Skeletal muscle satellite cell (primary cell): Measurements from ENCODE around the gene CRYGC.
"Not testable (repeated sequence)": the region's sequence is repeated elsewhere in the genome, so short reads cannot be mapped to it uniquely, and the experiment has no call there.

Experiments
- H3K27me3 ChIP-seq: 2 replicates; pipeline ENCODE4 v1.7.0; 2013; ENCODE audit warnings: low read length; ENCODE audit not compliant: control insufficient read depth, insufficient read depth
- H3K36me3 ChIP-seq: 2 replicates; pipeline ENCODE4 v1.7.0; 2013; ENCODE audit warnings: mild to moderate bottlenecking, control low read depth, low read length; ENCODE audit not compliant: insufficient read depth
- H3K4me1 ChIP-seq: 2 replicates; pipeline ENCODE4 v1.7.0; 2013; ENCODE audit warnings: low read length; ENCODE audit not compliant: control insufficient read depth, insufficient read depth
- H3K4me2 ChIP-seq: 2 replicates; pipeline ENCODE4 v1.7.0; 2013; ENCODE audit warnings: mild to moderate bottlenecking, low read length
- H3K4me3 ChIP-seq: 2 replicates; pipeline ENCODE4 v1.7.0; 2013; ENCODE audit warnings: low read length
- H3K9ac ChIP-seq: 2 replicates; pipeline ENCODE4 v1.7.0; 2013; ENCODE audit warnings: mild to moderate bottlenecking, low read depth, low read length, moderate library complexity
- H3K9me3 ChIP-seq: replicated peaks from 2 replicates; pipeline ENCODE4 v1.7.0; 2013; ENCODE audit warnings: mild to moderate bottlenecking, control low read depth, low read length

Gene CRYGC

DNA sequence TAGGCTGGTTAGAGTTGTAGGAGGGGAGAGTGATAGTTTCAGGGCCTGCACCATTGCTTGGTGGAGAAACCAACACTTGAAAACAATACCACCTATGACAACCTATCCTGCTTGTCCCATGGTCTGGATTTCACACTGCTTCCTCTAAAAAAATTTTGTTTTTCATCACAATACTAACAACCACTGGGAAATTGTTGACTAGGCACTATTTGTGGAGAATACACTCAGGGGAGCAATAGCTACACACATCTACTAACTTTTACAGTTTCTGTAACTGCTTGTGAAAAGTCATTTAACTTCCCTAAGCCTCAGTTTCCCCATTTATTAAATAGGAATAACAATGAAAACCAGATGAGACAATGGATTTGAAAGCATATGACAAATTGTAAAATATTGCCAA, 20.5 kb upstream of the CRYGC start:
- no peaks in the 10 kb centered on the region for H3K9me3 ChIP-seq
- no peaks in the 10 kb centered on the region for H3K36me3 ChIP-seq
- H3K4me1 ChIP-seq = no peaks in the 10 kb centered on the region
- peaks cover 5% of the 10 kb centered on the region for H3K27me3 ChIP-seq
- no peak overlapping the region for H3K4me3 ChIP-seq
- no peak overlapping the region for H3K9ac ChIP-seq
- H3K4me2 ChIP-seq = no peak overlapping the region

- no peaks in the 10 kb centered on the region for H3K36me3 ChIP-seq
Observed at GRCh38 chr2:208148803-208149202, 19.2 kb upstream of the CRYGC start.

DNA sequence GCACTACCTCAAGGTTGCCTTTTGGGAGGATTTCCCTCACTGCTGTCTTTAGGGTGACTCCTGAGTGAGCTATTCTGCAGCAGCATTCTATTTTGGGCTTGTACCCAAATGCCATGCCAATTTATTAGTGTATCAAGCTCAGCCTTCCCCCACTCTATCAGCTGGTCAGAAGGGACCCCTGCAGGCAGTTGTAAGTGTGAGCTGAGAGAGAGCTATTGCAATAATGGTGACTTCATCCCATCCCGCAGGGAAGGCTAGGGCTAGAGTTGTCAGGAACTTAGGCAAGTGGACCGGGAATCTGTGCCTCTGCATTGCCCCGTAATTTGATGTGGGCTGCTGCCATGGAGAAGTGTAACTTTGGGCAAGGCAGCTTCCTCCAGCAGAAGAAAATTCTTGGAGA, 18.1 kb upstream of the CRYGC start:
- H3K4me1 ChIP-seq = no peaks in the 10 kb centered on the region
- H3K27me3 ChIP-seq = peaks cover 5% of the 10 kb centered on the region
- no peak overlapping the region for H3K4me3 ChIP-seq
- H3K36me3 ChIP-seq = no peaks in the 10 kb centered on the region
- no peak overlapping the region for H3K9ac ChIP-seq
- H3K4me2 ChIP-seq = no peak overlapping the region
- no peaks in the 10 kb centered on the region for H3K9me3 ChIP-seq

More at GRCh38 chr2:208148803-208149202, 19.2 kb upstream of the CRYGC start:
- Histone ChIP-seq H3K4me3 (no peak overlapping the region), H3K9ac (no peak overlapping the region), H3K4me2 (no peak overlapping the region), H3K9me3 (no peaks in the 10 kb centered on the region), H3K4me1 (no peaks in the 10 kb centered on the region), H3K27me3 (peaks cover 5% of the 10 kb centered on the region)

GRCh38 chr2:208147008-208147407, 17.4 kb upstream of the CRYGC start:
- Histone ChIP-seq H3K9ac (no peak overlapping the region), H3K9me3 (no peaks in the 10 kb centered on the region), H3K36me3 (no peaks in the 10 kb centered on the region), H3K4me2 (no peak overlapping the region), H3K27me3 (peaks cover 5% of the 10 kb centered on the region), H3K4me3 (no peak overlapping the region), H3K4me1 (no peaks in the 10 kb centered on the region)

- H3K4me1 ChIP-seq = no peaks in the 10 kb centered on the region
- no peaks in the 10 kb centered on the region for H3K36me3 ChIP-seq
- H3K4me2 ChIP-seq = no peak within 1 kb of the TSS
- no peaks in the 10 kb centered on the region for H3K9me3 ChIP-seq
- H3K9ac ChIP-seq = no peak within 1 kb of the TSS
- H3K27me3 ChIP-seq = peaks cover 5% of the 10 kb centered on the region
- H3K4me3 ChIP-seq = no peak within 1 kb of the TSS
Observed at GRCh38 chr2:208146006-208146405, 16.4 kb upstream of the CRYGC start, which contains the start of gene CRYGB. TSS of gene CRYGB (minus strand) at chr2:208146158. CDS start at chr2:208146120, 38 bp downstream.

DNA sequence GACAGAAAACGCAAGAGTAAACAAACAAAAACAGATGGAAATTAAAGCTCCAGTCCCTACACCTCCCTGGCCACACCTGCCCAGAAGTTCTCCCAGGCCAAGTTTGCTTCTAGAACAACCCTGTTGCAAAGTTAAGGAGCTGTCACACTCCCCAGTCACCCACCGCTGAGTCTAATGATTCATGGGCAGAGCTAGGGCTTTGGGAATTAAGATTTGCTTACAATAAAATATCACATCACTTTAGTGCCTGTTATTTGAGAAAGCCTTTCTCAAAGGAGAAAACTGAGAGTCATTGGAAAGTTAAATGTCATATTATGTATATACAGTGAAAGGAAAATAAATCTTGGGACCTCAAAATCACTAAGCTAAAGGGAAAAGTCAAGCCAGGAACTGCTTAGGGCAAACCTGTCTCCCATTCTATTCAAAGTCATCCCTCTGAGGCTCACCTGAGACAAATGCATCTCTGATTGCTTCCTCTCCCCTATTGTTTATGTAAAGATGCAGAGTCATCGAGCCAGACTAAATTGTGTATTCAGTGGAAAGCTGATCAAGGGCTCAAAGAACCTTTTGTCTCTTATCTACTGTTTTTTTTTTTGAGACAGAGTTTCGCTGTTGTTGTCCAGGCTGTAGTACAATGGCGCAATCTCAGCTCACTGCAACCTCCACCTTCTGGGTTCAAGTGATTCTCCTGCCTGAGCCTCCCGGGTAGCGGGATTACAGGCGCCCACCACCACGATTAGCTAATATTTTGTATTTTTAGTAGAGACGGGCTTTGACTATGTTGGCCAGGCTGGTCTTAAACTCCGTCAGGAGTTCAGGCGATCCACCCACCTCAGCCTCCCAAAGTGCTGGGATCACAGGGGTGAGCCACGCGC, 13.5 kb upstream of the CRYGC start:
- Histone ChIP-seq H3K4me1 (no peaks in the 10 kb centered on the region), H3K4me3 (no peak overlapping the region), H3K4me2 (no peak overlapping the region), H3K36me3 (no peaks in the 10 kb centered on the region), H3K9ac (no peak overlapping the region), H3K9me3 (no peaks in the 10 kb centered on the region), H3K27me3 (peaks cover 5% of the 10 kb centered on the region)

GRCh38 chr2:208142240-208142924, 12.8 kb upstream of the CRYGC start:
- no peak overlapping the region for H3K9ac ChIP-seq
- no peak overlapping the region for H3K4me3 ChIP-seq
- no peak overlapping the region for H3K4me2 ChIP-seq
- no peaks in the 10 kb centered on the region for H3K27me3 ChIP-seq
- H3K4me1 ChIP-seq = no peaks in the 10 kb centered on the region
- H3K9me3 ChIP-seq = no peaks in the 10 kb centered on the region
- H3K36me3 ChIP-seq = no peaks in the 10 kb centered on the region

GRCh38 chr2:208139447-208139846, 9.8 kb upstream of the CRYGC start:
- H3K4me1 ChIP-seq = no peaks in the 10 kb centered on the region
- no peaks in the 10 kb centered on the region for H3K36me3 ChIP-seq
- no peak overlapping the region for H3K9ac ChIP-seq
- no peaks in the 10 kb centered on the region for H3K27me3 ChIP-seq
- no peak overlapping the region for H3K4me3 ChIP-seq
- H3K4me2 ChIP-seq = no peak overlapping the region
- H3K9me3 ChIP-seq = no peaks in the 10 kb centered on the region

GRCh38 chr2:208138334-208138733, 8.7 kb upstream of the CRYGC start:
- not testable (repeated sequence) for H3K4me1 ChIP-seq, H3K9me3 ChIP-seq, H3K36me3 ChIP-seq, H3K9ac ChIP-seq, H3K4me3 ChIP-seq, H3K27me3 ChIP-seq, H3K4me2 ChIP-seq

DNA sequence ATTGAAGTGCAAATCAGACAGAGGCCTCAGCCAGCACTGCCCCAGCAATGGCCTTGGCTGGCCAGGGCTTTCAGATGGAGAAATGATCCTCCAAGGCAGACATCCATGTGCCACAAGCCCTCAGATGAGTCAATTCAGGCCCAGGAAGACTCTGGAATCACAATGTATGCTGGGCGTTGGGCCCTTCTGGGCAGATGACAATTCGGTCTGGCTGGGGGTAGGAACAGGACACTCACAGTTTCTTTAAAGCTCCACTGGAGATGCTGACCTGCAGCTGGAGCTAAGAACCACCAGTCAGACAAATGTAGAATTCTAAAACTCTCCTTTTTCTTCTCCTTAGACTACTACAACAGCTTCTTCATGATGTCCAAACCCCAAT, 7.1 kb upstream of the CRYGC start:
- no peaks in the 10 kb centered on the region for H3K9me3 ChIP-seq
- H3K4me1 ChIP-seq = no peaks in the 10 kb centered on the region
- no peak overlapping the region for H3K9ac ChIP-seq

DNA sequence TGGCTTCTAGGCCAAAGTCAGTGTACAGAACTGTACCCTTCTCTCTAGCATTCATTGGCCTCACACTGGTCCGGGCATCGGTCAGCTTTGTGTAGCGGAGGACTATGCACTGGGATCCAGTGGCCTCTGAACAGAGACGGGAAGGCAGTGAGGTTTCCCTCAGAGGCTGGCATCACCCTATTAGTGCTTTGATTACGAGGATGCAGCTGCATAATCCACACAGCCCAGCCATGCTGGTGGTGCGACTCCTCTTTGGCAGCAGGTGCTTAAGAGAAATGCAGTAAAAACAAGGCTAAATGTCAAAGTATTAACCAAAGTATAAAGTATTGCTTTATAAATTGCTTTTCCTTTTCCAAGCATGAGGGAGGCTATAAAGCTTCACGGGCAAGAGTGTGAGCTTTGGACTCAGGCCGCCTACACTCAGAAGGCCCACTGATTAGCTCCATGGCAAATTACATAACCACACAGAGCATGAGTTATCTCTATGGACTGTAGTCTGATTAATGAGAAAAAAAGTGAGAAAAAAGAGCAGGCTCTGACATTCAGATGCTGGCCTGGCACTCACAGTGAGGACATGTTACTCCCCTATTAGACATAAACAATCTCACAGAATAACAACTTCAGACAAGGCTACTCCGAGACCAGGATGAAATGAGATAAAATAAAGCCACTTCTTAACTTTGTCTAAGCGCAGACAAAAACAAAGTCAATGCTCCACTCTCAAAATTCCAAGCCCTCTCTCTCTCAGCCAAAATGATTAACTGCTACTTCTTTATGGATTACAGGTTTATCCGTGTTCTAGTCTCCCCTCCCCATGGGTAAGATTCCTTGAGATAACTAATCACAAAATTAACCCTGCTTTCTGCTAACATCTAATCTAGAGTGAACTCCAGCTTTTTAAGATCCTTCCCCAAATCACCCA, 6.4 kb upstream of the CRYGC start:
- Histone ChIP-seq H3K27me3 (no peaks in the 10 kb centered on the region), H3K9ac (no peak overlapping the region), H3K4me3 (no peak overlapping the region), H3K9me3 (no peaks in the 10 kb centered on the region), H3K4me2 (no peak overlapping the region), H3K4me1 (no peaks in the 10 kb centered on the region), H3K36me3 (no peaks in the 10 kb centered on the region)

More for the DNA sequence above, 7.1 kb upstream of the CRYGC start:
- Histone ChIP-seq H3K27me3 (no peaks in the 10 kb centered on the region), H3K36me3 (no peaks in the 10 kb centered on the region), H3K4me3 (no peak overlapping the region), H3K4me2 (no peak overlapping the region)
